ENCODE data around the gene NDRG2.
A peak's percentile ranks its signal among the peaks of the same experiment; 100 is the strongest.

The NDRG2 gene

GRCh38 chr14:21024585-21025370 lies at the start of gene NDRG2:
Gene NDRG2 (minus strand): TSS chr14:21025061. CDS start chr14:21023315, 1,746 bp downstream.
- DNase-seq = peak; percentile 67 to 75

- DNase-seq = no peak
These were observed 49.1 kb upstream of the NDRG2 start for GRCh38 chr14:21073921-21074320.

GRCh38 chr14:21072781-21073339 lies 48.0 kb upstream of the NDRG2 start:
- DNase-seq = no peak

- no peak for DNase-seq
These were observed 47.2 kb upstream of the NDRG2 start for GRCh38 chr14:21072031-21072473.

GRCh38 chr14:21071225-21072030 lies 46.6 kb upstream of the NDRG2 start:
- peak; percentile 44 to 65 for DNase-seq

- peak in 1 of 2 donors; percentile 20 for DNase-seq
These were observed 45.9 kb upstream of the NDRG2 start for GRCh38 chr14:21070610-21071224.

- DNase-seq = peak in 1 of 2 donors; percentile 40
These were observed 45.3 kb upstream of the NDRG2 start, which contains the start of gene ARHGEF40 for GRCh38 chr14:21070083-21070609. Gene ARHGEF40 (plus strand): TSS chr14:21070304. CDS start chr14:21070397, 93 bp downstream.

- DNase-seq = no peak
These were observed 44.7 kb upstream of the NDRG2 start for GRCh38 chr14:21069388-21070082.

- DNase-seq = peak; percentile 43 to 44
These were observed 43.9 kb upstream of the NDRG2 start for GRCh38 chr14:21068521-21069387.

GRCh38 chr14:21066882-21067502 lies 42.1 kb upstream of the NDRG2 start:
- no peak for DNase-seq

- DNase-seq = no peak
These were observed 38.6 kb upstream of the NDRG2 start for GRCh38 chr14:21063479-21063878.

- no peak for DNase-seq
These were observed 36.4 kb upstream of the NDRG2 start for GRCh38 chr14:21061347-21061668.

- DNase-seq = no peak
These were observed 35.9 kb upstream of the NDRG2 start for GRCh38 chr14:21060614-21061346.

- no peak for DNase-seq
These were observed 35.2 kb upstream of the NDRG2 start for GRCh38 chr14:21059842-21060613.

- no peak for DNase-seq
These were observed 34.0 kb upstream of the NDRG2 start for GRCh38 chr14:21058903-21059302.

GRCh38 chr14:21057803-21058675 lies 33.2 kb upstream of the NDRG2 start, which contains the start of gene RNASE8:
Gene RNASE8 (plus strand): TSS chr14:21057822. CDS start chr14:21057893, 71 bp downstream.
- no peak for DNase-seq

- DNase-seq = no peak
These were observed 31.8 kb upstream of the NDRG2 start for GRCh38 chr14:21056520-21057163.

Measured in stimulated activated CD4-positive, alpha-beta T cell treated with anti-CD3 and anti-CD28 coated beads, Interleukin-2, amount 100 ng/mL, for 24 hours (primary cell).